ENCODE data around the gene RNF4. TPM values are rescaled to one million over a fixed set of nuclear protein-coding genes. Genes with fewer than 3 reads are reported as not detected.

RNF4 gene, protein sequence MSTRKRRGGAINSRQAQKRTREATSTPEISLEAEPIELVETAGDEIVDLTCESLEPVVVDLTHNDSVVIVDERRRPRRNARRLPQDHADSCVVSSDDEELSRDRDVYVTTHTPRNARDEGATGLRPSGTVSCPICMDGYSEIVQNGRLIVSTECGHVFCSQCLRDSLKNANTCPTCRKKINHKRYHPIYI
- total RNA-seq: 40.2 and 52.6 TPM in 2 replicates

DNA sequence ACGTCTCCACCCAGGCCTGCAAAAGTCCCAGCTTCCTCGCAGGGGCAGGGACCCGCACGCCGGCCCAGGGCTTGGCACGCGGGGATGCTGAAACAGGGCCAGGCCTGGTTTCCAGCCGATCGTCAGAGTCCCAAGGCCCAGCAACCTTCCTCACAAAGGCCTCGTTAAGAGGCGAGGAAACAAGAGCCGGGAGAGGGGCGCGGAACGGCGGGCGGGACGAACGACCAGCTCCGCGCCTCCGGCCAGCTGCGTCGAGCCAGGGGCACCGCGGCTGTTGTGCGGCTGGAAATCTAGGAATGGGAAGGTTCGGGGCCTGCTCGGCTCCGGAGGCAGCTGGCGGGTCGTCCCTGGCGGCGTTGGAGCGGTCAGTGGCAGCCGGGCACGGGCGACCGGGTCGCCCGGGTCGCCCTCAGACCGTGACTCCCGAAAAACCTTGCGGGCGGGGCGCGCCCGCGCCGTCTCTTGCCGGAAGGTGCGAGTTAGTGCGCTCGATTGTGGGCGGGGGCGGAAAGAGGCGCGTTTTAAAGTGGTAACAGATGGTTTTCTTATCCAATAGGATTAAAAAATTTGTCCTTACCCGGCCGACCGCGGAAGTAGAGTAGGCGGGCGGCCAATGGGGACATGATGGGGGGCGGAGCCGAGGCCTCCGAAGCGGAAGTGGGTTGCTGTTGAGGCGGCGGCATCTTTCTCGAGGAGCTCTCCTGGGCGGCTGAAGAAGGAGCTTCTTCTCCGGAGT lies at the start of gene RNF4:
TSS of gene RNF4 (plus strand) at position 651 of the 736 bp plus-strand sequence. CDS start 21,388 bp downstream, outside the sequence.

DNA sequence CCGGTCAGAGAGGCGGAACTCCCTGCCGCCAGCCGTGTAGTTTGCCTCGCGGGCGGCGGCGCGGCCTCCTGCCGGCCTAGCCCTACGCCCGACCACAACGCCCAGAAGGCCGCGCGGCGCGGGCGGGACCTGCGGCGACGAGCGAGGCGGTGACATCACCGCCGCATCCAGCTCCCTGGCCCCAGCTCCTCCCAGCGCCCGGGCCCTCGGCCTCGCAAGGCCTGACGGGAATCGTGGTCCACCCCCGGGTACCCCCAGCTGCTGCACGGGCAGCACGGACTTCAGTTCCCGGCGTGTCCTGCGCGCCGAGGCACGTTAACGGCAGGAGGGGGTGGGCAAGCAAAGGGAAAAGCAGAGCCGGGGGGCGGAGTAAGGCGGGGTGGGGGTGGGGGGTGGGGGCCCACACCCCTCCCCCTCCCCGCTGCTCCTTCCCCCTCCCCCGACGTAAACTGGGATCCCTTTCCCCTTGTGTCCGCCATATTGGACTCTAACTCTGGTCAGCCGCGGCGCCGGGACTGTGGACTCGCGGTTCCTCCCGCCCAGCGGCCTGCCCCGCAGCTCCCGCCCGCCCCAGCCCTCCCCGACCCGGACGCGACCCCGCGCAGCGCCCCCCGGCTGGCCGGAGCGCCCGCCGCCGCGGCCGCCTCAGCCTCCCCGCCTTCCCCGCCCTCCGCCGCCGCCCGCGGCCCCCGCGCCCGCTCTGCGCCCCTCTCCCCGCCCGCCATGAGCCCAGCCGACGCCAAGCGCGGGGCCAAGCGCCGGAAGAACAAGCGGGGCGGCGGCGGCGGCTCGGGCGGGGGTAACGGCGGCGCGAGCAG lies 67.5 kb downstream of the RNF4 start, which contains the start of gene FAM193A:
TSS of gene FAM193A (plus strand) at position 455 of the 818 bp plus-strand sequence. CDS start at position 724, 269 bp downstream.

Other genes with a start within 250 kb of the RNF4 start
- gene HAUS3, start 227.0 kb upstream of the RNF4 start, total RNA-seq: 9.1 and 27.4 TPM in 2 replicates
- gene POLN, start 227.0 kb upstream of the RNF4 start, total RNA-seq: 0.65 and 0.96 TPM in 2 replicates
- 47.4 and 77.3 TPM in 2 replicates for gene MXD4, start 207.0 kb upstream of the RNF4 start, total RNA-seq
- gene ZFYVE28, start 50.5 kb upstream of the RNF4 start, total RNA-seq: 5.6 and 8.0 TPM in 2 replicates
- gene CFAP99, start 50.2 kb upstream of the RNF4 start, total RNA-seq: not detected in 2 replicates
- gene FAM193A, start 67.5 kb downstream of the RNF4 start, total RNA-seq: 13.6 and 21.3 TPM in 2 replicates